DOHH2 (cell line): ENCODE data around the gene FAM76B.

ENCODE experiments used
- H3F3A ChIP-seq: fragments of 200-600 bp; sonication (generic), shearing (Covaris generic); 2 replicates; pipeline ENCODE4 v1.6.0; 2016; ENCODE audit warnings: antibody characterized with exemption, mild to moderate bottlenecking; ENCODE audit not compliant: control insufficient read depth, insufficient read depth
- H3K27ac ChIP-seq: fragments of 200-600 bp; sonication (generic); 2 replicates; pipeline ENCODE4 v1.5.1; 2014; ENCODE audit warnings: low read depth, mild to moderate bottlenecking, low read length, moderate library complexity
- H3K27me3 ChIP-seq: fragments of 200-600 bp; sonication (generic); 2 replicates; pipeline ENCODE4 v1.6.1; 2014; ENCODE audit warnings: mild to moderate bottlenecking, low read length, mixed read lengths; ENCODE audit not compliant: control insufficient read depth
- H3K36me3 ChIP-seq: fragments of 200-600 bp; sonication (generic); 2 replicates; pipeline ENCODE4 v1.6.1; 2014; ENCODE audit warnings: mild to moderate bottlenecking, low read length, moderate library complexity, mixed read lengths; ENCODE audit not compliant: control insufficient read depth
- H3K4me1 ChIP-seq: fragments of 200-600 bp; sonication (generic); 2 replicates; pipeline ENCODE4 v1.6.1; 2014; ENCODE audit warnings: mild to moderate bottlenecking, low read length, mixed read lengths; ENCODE audit not compliant: control insufficient read depth
- H3K4me2 ChIP-seq: fragments of 200-600 bp; sonication (generic); 2 replicates; pipeline ENCODE4 v1.6.0; 2014; ENCODE audit warnings: mild to moderate bottlenecking, low read length, moderate library complexity
- H3K4me3 ChIP-seq: fragments of 200-600 bp; sonication (generic); 2 replicates; pipeline ENCODE4 v1.5.1; 2014; ENCODE audit warnings: mild to moderate bottlenecking, low read length, mixed read lengths
- H3K79me2 ChIP-seq: fragments of 200-600 bp; sonication (generic); 2 replicates; pipeline ENCODE4 v1.6.1; 2014; ENCODE audit warnings: mild to moderate bottlenecking, low read length, mixed read lengths; ENCODE audit not compliant: control insufficient read depth
- H3K9me2 ChIP-seq: fragments of 200-600 bp; sonication (generic); replicated peaks from 2 replicates; pipeline ENCODE4 v1.6.1; 2014; ENCODE audit warnings: mild to moderate bottlenecking, low read length, mixed read lengths; ENCODE audit not compliant: control insufficient read depth
- H3K9me3 ChIP-seq: fragments of 200-600 bp; sonication (generic); 2 replicates; pipeline ENCODE4 v1.6.1; 2014; ENCODE audit warnings: antibody characterized with exemption, low read length, mixed read lengths; ENCODE audit not compliant: control insufficient read depth, insufficient read depth
- H4K20me1 ChIP-seq: fragments of 200-600 bp; sonication (generic); 2 replicates; pipeline ENCODE4 v1.6.0; 2014; ENCODE audit warnings: low read depth, mild to moderate bottlenecking, antibody characterized with exemption, low read length, moderate library complexity; ENCODE audit not compliant: control insufficient read depth, insufficient read depth
- EZH2phosphoT487 ChIP-seq: fragments of 200-600 bp; sonication (generic); IDR thresholded peaks from 2 replicates; pipeline ENCODE4 v1.6.1; 2017; ENCODE audit warnings: borderline replicate concordance, mild to moderate bottlenecking, antibody characterized with exemption, low read length, moderate library complexity, mixed read lengths
- TF ChIP-seq, protein P1 (sequence below): fragments of 200-600 bp; sonication (generic); IDR thresholded peaks from one replicate; pipeline ENCODE4 v1.5.1; 2014; ENCODE audit warnings: antibody characterized with exemption, mild to moderate bottlenecking, low read depth, low read length; ENCODE audit not compliant: poor library complexity, severe bottlenecking

The FAM76B gene

DNA sequence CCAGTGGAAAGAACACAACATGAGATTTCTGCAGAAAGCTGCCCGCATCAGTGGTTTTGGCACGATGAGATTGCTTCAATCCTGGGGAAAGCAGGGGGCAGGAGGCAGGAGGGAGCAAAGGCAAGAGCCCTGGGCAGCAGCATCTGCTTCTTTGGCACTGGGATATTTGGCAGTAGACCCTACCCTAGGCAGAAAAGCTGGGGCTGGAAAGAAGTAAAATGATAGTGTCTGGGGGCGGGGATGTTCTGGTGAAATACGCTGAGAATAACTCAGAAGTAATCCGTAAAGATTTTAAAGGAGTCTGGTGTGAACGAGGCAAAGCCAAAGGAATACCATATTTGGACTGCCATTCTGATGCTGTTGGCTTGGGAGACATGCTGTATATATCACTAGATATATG, 62.0 kb downstream of the FAM76B start:
- TF ChIP-seq EZH2phosphoT487 = no peak

DNA sequence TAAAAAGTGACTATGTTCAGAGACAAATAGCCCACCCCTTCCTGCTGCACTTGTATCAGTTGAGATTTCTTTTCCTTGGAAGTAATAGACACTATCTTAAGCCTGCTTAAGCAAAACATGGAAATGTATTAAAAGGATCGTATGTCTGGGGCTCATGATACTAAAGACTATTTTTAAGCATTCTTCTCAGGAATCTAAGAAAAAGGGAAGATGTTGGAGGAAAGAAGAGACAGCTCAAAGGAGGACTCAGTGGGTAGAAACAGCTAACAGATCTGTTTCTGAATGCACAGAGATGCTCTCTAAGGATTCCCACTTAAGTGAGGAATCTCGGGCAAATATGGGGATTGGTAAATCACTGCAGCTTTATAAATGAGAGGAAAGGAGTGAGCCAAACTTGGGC, 62.5 kb downstream of the FAM76B start:
- Histone ChIP-seq H3K27ac (no peak overlapping the region), H3K4me2 (no peak overlapping the region), H4K20me1 (no peaks in the 10 kb centered on the region), H3K4me1 (no peaks in the 10 kb centered on the region), H3K36me3 (no peaks in the 10 kb centered on the region), H3K9me2 (no peaks in the 10 kb centered on the region), H3F3A (no peaks in the 10 kb centered on the region), H3K4me3 (no peak overlapping the region), H3K9me3 (no peaks in the 10 kb centered on the region), H3K79me2 (no peaks in the 10 kb centered on the region), H3K27me3 (no peaks in the 10 kb centered on the region)
- TF ChIP-seq, protein P1, sequence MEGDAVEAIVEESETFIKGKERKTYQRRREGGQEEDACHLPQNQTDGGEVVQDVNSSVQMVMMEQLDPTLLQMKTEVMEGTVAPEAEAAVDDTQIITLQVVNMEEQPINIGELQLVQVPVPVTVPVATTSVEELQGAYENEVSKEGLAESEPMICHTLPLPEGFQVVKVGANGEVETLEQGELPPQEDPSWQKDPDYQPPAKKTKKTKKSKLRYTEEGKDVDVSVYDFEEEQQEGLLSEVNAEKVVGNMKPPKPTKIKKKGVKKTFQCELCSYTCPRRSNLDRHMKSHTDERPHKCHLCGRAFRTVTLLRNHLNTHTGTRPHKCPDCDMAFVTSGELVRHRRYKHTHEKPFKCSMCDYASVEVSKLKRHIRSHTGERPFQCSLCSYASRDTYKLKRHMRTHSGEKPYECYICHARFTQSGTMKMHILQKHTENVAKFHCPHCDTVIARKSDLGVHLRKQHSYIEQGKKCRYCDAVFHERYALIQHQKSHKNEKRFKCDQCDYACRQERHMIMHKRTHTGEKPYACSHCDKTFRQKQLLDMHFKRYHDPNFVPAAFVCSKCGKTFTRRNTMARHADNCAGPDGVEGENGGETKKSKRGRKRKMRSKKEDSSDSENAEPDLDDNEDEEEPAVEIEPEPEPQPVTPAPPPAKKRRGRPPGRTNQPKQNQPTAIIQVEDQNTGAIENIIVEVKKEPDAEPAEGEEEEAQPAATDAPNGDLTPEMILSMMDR = no peak
- TF ChIP-seq EZH2phosphoT487 = no peak

More for the DNA sequence above, 62.0 kb downstream of the FAM76B start:
- no peaks in the 10 kb centered on the region for H3K9me2 ChIP-seq
- no peaks in the 10 kb centered on the region for H3K79me2 ChIP-seq
- no peak overlapping the region for H3K4me3 ChIP-seq
- no peaks in the 10 kb centered on the region for H3F3A ChIP-seq
- no peaks in the 10 kb centered on the region for H3K4me1 ChIP-seq
- H4K20me1 ChIP-seq = no peaks in the 10 kb centered on the region
- H3K27me3 ChIP-seq = no peaks in the 10 kb centered on the region
- H3K4me2 ChIP-seq = no peak overlapping the region
- H3K27ac ChIP-seq = no peak overlapping the region
- H3K36me3 ChIP-seq = no peaks in the 10 kb centered on the region
- H3K9me3 ChIP-seq = no peaks in the 10 kb centered on the region

DNA sequence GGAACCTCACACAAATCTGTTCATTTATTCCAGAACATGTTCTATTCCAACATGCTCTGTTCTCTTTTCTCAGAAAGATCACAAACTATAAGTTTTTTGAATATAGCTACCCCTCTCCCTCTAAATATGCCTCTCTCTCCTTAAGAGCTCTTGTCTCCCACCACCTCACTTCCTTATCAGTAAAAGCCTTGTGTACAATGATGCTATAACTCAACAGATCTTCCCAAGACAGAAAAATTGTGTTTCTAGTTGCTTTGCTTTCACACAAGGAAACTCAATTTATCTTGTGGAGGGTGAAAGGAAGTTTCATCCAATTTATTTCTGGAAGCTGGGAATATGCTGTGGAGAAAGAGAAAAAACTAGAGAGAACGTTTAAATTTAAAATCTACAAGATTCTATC, 64.4 kb downstream of the FAM76B start:
- no peaks in the 10 kb centered on the region for H3K9me3 ChIP-seq
- H3K79me2 ChIP-seq = no peaks in the 10 kb centered on the region
- H3K27me3 ChIP-seq = no peaks in the 10 kb centered on the region
- no peak overlapping the region for H3K4me2 ChIP-seq
- no peaks in the 10 kb centered on the region for H3F3A ChIP-seq
- no peaks in the 10 kb centered on the region for H3K36me3 ChIP-seq
- no peaks in the 10 kb centered on the region for H4K20me1 ChIP-seq
- H3K27ac ChIP-seq = no peak overlapping the region
- peaks cover 10% of the 10 kb centered on the region for H3K4me1 ChIP-seq
- TF ChIP-seq, protein P1 = no peak
- no peak for TF ChIP-seq EZH2phosphoT487
- no peaks in the 10 kb centered on the region for H3K9me2 ChIP-seq
- H3K4me3 ChIP-seq = no peak overlapping the region

DNA sequence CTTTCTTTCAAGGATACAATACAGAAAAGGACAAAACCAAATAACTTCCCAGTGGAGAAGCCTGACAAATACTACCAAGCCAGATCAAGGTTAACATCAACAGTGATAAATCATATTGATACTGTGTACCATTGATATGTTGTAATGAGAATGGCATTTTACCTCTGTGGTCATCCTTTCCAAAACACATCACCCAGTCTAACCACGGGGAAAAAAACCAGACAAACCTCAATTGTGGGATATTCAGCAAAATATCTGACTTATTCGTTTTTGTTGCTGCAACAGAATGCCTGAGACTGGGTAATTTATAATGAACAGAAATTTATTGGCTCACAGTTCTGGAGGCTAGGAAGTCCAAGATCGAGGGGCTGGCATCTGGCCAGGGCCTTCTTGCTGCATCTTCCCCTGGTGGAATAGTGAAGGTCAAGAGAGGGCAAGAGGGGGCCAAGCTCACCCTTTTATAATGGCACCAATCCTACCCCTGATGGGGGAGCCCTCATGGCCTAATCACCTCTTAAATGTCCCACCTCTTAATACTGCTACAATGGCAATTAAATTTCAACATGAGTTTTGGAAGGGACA, 66.1 kb downstream of the FAM76B start:
- no peaks in the 10 kb centered on the region for H3K9me3 ChIP-seq
- H3K27me3 ChIP-seq = no peaks in the 10 kb centered on the region
- no peaks in the 10 kb centered on the region for H3F3A ChIP-seq
- no peak overlapping the region for H3K27ac ChIP-seq
- no peak for TF ChIP-seq EZH2phosphoT487
- no peaks in the 10 kb centered on the region for H3K79me2 ChIP-seq
- peaks cover 2% of the 10 kb centered on the region for H3K36me3 ChIP-seq
- no peak overlapping the region for H3K4me2 ChIP-seq
- H3K9me2 ChIP-seq = no peaks in the 10 kb centered on the region
- peaks cover 28% of the 10 kb centered on the region for H3K4me1 ChIP-seq
- no peaks in the 10 kb centered on the region for H4K20me1 ChIP-seq
- no peak overlapping the region for H3K4me3 ChIP-seq
